GM12878 (cell line): Measurements from ENCODE around the gene SLC35E1. TPM values are rescaled to one million over a fixed set of nuclear protein-coding genes. Genes with fewer than 3 reads are reported as not detected.
A peak's percentile ranks its signal among the peaks of the same experiment; 100 is the strongest.

Experiments
- CREM ChIP-seq: IDR thresholded peaks from 2 replicates; pipeline ENCODE4 v1.6.1; 2014; ENCODE audit warnings: antibody characterized with exemption, low read depth
- E2F8 ChIP-seq: fragments of 450-650 bp; IDR thresholded peaks from 2 replicates; pipeline ENCODE4 v1.6.1; 2018; ENCODE audit warnings: mild to moderate bottlenecking, low read depth, moderate library complexity; ENCODE audit not compliant: partially characterized antibody
- GATAD2B ChIP-seq: fragments of 450-650 bp; conservative IDR thresholded peaks from 2 replicates; pipeline ENCODE4 v1.6.1; 2017; ENCODE audit warnings: low read depth, mild to moderate bottlenecking, moderate library complexity
- MAX ChIP-seq: IDR thresholded peaks from 2 replicates; pipeline ENCODE4 v1.6.1; 2012; ENCODE audit warnings: low read depth, low read length, improper control_type of control experiment
- NBN ChIP-seq: fragments of 450-650 bp; IDR thresholded peaks from 2 replicates; pipeline ENCODE4 v1.6.1; 2016
- NKRF ChIP-seq: fragments of 450-650 bp; conservative IDR thresholded peaks from 2 replicates; pipeline ENCODE4 v1.6.1; 2017; ENCODE audit warnings: mild to moderate bottlenecking, moderate library complexity
- NR2F1 ChIP-seq: fragments of 450-650 bp; conservative IDR thresholded peaks from 2 replicates; pipeline ENCODE4 v1.6.1; 2017; ENCODE audit warnings: mild to moderate bottlenecking
- PBX3 ChIP-seq: IDR thresholded peaks from 2 replicates; pipeline ENCODE4 v1.6.1; 2011; ENCODE audit warnings: mild to moderate bottlenecking, low read depth, low read length, moderate library complexity; ENCODE audit not compliant: insufficient replicate concordance
- RAD21 ChIP-seq: IDR thresholded peaks from 2 replicates; pipeline ENCODE4 v1.6.1; 2011; ENCODE audit warnings: mild to moderate bottlenecking, low read depth, low read length, moderate library complexity; ENCODE audit not compliant: insufficient read depth
- RELB ChIP-seq: fragments of 450-650 bp; IDR thresholded peaks from 2 replicates; pipeline ENCODE4 v1.6.1; 2017; ENCODE audit warnings: low read depth, mild to moderate bottlenecking, moderate library complexity
- SIN3A ChIP-seq: IDR thresholded peaks from 2 replicates; pipeline ENCODE4 v1.6.1; 2012; ENCODE audit warnings: low read depth, low read length, improper control_type of control experiment
- SP1 ChIP-seq: IDR thresholded peaks from one replicate; pipeline ENCODE4 v1.6.1; 2011; ENCODE audit warnings: low read depth, low read length
- SPI1 ChIP-seq: IDR thresholded peaks from 2 replicates; pipeline ENCODE4 v1.6.1; 2011; ENCODE audit warnings: low read depth, mild to moderate bottlenecking, low read length, moderate library complexity, borderline replicate concordance; ENCODE audit not compliant: insufficient read depth
- TARDBP ChIP-seq: IDR thresholded peaks from 2 replicates; pipeline ENCODE4 v1.6.1; 2016; ENCODE audit warnings: borderline replicate concordance
- TCF12 ChIP-seq: IDR thresholded peaks from 2 replicates; pipeline ENCODE4 v1.6.1; 2011; ENCODE audit warnings: low read depth, mild to moderate bottlenecking, low read length
- USF1 ChIP-seq: IDR thresholded peaks from 2 replicates; pipeline ENCODE4 v1.6.1; 2011; ENCODE audit warnings: borderline replicate concordance, low read depth, mild to moderate bottlenecking, moderate library complexity, mixed read lengths, low read length; ENCODE audit not compliant: insufficient read depth; ENCODE audit errors: extremely low read length
- WRNIP1 ChIP-seq: IDR thresholded peaks from 2 replicates; pipeline ENCODE4 v1.6.1; 2011; ENCODE audit warnings: low read depth, low read length, improper control_type of control experiment, borderline replicate concordance
- polyA plus RNA-seq, 11 experiments: library from polyadenylated mRNA; depleted of rRNA in 4 of 11; unstranded in 6 of 11; stranded (reverse) in 5 of 11; fragments of >200 nt; fragmentation: Nextera tagmentation in 4 of 11; fragmentation: Illumina TruSeq in 1 of 11; extraction: Ambion mirVana in 4 of 11; extraction: Trizol in 1 of 11; gene quantifications; 1 replicate in 1 of 11; 2 replicates in 10 of 11; pipeline versions ENCODE4 v1.2.1 to v1.2.3, GENCODE V29; 2011 to 2016; ENCODE audit warnings: inconsistent platforms in 2 of 11, missing spikeins in 2 of 11, low read depth in 1 of 11
- total RNA-seq, 4 experiments: library from RNA; depleted of rRNA in 3 of 4; stranded (reverse); fragments of >200 nt in 3 of 4; fragmentation: Illumina TruSeq in 1 of 4; extraction: Trizol in 1 of 4; gene quantifications; 2 replicates each; pipeline versions ENCODE4 v1.2.1 to v1.2.3, GENCODE V29; 2013 to 2021

Gene SLC35E1
- total and polyA plus RNA-seq, 10 of the 15 experiments (the other 5 are each of a cell fraction or from before 2014, with no cell fraction given): 11.3 to 37.7 (median 22.1) TPM

- TF ChIP-seq NBN: peak; percentile 70; the same call in 1 of the 2 replicates
- no peak for TF ChIP-seq E2F8
- peak; percentile 84 for TF ChIP-seq SIN3A
- peak; percentile 37; the same call in 1 of the 2 replicates for TF ChIP-seq RAD21
- no peak; the same call in 1 of the 2 replicates for TF ChIP-seq WRNIP1
- peak; percentile 94 for TF ChIP-seq SPI1
- TF ChIP-seq CREM: peak; percentile 83
- peak; percentile 18 for TF ChIP-seq SP1
- peak; percentile 98 for TF ChIP-seq GATAD2B
- TF ChIP-seq PBX3: no peak
- peak; percentile 28; the same call in 1 of the 2 replicates for TF ChIP-seq TARDBP
- TF ChIP-seq USF1: peak; percentile 16
- TF ChIP-seq RELB: 0 out of 2 replicates have a peak, but pooled peaks have one; percentile 66
- TF ChIP-seq TCF12: peak; percentile 90
- peak; percentile 84 for TF ChIP-seq NR2F1
- 0 out of 2 replicates have a peak, but pooled peaks have one; percentile 39 for TF ChIP-seq NKRF
- TF ChIP-seq MAX: peak; percentile 89
These were observed 15.9 kb upstream of the SLC35E1 start (continued) for GRCh38 chr19:16587833-16588823.
